Fibroblast of skin of left quadriceps (primary cell): ENCODE measurements around the gene BSN.

Source experiments
- DNase-seq, 2 experiments: peaks; one replicate each; pipeline ENCODE4 v3.0.0-alpha.2; 2013; ENCODE audit warnings: low read depth in 2 of 2

The BSN gene, protein sequence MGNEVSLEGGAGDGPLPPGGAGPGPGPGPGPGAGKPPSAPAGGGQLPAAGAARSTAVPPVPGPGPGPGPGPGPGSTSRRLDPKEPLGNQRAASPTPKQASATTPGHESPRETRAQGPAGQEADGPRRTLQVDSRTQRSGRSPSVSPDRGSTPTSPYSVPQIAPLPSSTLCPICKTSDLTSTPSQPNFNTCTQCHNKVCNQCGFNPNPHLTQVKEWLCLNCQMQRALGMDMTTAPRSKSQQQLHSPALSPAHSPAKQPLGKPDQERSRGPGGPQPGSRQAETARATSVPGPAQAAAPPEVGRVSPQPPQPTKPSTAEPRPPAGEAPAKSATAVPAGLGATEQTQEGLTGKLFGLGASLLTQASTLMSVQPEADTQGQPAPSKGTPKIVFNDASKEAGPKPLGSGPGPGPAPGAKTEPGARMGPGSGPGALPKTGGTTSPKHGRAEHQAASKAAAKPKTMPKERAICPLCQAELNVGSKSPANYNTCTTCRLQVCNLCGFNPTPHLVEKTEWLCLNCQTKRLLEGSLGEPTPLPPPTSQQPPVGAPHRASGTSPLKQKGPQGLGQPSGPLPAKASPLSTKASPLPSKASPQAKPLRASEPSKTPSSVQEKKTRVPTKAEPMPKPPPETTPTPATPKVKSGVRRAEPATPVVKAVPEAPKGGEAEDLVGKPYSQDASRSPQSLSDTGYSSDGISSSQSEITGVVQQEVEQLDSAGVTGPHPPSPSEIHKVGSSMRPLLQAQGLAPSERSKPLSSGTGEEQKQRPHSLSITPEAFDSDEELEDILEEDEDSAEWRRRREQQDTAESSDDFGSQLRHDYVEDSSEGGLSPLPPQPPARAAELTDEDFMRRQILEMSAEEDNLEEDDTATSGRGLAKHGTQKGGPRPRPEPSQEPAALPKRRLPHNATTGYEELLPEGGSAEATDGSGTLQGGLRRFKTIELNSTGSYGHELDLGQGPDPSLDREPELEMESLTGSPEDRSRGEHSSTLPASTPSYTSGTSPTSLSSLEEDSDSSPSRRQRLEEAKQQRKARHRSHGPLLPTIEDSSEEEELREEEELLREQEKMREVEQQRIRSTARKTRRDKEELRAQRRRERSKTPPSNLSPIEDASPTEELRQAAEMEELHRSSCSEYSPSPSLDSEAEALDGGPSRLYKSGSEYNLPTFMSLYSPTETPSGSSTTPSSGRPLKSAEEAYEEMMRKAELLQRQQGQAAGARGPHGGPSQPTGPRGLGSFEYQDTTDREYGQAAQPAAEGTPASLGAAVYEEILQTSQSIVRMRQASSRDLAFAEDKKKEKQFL (N-terminal part only)

DNA sequence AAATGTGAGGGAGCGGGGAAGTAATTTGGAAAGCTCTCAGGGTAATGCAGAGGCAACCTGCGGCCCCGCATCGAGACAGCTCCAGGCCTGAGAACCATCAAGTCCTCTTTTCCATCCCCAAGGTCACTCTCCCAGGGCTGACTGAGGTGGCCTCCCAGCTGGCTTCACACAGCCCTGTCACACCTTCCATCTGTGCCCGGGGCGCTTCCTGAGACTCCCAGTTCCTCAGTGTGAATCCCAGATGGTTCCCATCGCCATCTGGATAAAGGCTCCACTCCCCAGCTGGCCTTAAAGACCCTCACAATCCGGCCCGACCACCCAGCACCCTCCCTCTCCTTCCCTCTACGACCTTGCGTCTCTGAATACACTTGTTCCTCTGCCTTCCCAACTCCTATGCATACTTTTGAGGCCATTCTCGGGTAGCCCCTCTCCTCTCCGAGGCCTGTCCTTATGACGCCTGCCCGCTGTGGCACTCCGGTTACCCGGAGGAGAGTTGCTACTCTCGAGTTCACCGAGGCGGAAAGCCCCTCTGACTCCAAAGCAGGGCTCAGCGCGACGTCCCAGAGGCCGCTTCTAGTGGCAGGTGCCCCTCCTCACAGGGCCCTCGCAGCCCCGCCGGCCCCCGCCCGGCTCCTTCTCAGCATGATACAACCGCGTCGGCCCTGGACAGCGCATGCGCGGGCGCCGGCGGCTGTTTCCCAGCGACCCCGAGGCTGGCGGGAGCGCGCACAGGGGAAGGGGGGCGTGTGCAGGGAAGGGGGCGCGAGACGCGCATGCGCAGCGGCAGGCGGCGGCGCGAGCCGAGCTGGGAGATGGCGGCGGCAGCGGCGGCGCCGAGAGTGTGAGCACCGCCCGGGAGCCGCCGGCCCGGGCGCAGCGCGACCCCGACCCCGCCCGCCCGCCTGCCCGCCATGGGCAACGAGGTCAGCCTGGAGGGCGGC, at the start of gene BSN:
Gene BSN, plus strand, starts transcription at position 786 of the 941 bp plus-strand sequence. Its CDS starts 126 bp downstream, at position 912.
- peak; percentile 80 to 81 for DNase-seq

DNA sequence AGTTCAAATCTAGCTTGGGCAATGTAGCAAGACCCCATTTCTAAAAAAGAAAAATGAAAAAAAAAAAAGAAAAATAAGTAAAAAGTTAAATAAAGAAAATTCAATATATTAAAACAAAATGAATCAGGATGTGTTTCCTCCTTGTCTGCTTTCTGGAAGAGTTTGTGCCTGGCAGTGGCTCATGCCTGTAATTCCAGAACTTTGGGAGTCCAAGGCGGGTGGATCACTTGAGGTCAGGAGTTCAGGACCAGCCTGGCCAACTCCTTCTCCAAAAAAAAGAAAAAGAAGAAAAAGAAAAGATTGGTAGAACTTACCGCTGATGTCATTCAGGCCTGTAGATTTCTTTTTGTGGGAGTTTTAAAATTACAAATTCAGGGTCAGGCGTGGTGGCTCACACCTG, 47.4 kb upstream of the BSN start:
- no peak for DNase-seq

DNA sequence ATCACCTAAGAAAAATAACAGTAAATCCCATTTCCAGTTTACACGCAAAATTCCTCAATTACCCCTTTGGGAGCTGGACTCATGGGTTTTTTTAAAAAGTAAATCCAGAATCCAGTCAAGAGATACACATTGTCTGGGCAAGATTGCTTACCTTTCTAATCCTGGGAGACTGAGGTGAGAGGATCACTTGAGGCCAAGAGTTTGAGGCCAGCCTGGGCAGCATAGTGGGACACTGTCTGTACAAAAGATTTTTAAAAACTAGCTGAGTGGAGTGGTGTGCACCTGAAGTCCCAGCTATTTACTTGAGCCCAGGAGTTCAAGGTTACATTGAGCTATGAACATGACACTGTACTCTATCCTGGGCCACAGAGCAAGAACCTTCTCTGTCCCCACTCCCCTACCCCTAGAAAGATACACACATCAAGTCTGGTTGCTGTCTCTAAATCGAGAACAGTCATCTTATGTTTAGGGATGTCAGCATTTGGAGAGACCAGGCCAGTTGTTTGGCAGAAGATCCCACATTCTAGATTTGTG, 45.2 kb upstream of the BSN start:
- no peak for DNase-seq

DNA sequence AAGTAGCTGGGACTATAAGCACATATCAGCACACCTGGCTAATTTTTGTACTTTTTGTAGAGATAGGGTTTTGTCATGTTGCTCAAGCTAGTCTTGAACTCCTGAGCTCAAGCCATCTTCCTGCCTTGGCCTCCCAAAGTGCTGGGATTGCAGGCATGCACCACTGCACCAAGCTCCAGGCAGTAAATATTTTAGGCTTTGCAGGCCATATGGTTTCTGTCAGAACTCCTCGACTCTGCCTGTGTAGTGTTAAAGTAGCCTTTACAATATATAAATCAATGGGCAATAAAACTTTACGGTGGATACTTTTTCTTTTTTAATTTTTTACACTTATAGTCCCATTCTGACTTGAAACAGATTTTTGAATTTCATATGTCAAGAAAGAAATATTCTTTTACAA, 42.6 kb upstream of the BSN start:
- no peak for DNase-seq

DNA sequence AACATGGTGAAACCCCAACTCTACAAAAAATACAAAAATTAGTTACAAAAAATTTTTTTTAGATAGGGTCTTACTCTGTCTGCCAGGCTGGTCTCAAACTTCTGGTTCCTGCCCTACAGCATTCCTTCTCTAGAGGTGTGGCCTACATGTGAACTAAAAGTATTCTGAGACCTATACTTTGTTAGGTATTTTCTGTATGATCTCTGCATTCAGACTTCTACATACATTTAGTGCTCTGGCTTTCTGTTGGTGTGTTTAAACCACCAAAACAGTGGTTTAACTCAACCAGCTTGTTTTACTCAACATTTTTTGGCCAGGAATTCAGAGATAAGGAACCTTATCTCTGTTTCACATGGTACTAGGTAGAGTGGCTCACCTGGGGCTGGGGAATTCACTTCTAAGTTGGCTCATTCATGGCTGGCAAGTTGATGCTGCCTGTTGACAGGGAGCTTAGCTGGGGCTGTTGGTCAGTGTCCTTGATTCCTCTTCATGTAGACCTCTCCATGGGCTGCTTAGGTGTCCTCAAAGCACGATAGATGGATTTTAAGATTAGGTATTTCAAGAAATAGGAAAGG, 41.4 kb upstream of the BSN start:
- DNase-seq = no peak

DNA sequence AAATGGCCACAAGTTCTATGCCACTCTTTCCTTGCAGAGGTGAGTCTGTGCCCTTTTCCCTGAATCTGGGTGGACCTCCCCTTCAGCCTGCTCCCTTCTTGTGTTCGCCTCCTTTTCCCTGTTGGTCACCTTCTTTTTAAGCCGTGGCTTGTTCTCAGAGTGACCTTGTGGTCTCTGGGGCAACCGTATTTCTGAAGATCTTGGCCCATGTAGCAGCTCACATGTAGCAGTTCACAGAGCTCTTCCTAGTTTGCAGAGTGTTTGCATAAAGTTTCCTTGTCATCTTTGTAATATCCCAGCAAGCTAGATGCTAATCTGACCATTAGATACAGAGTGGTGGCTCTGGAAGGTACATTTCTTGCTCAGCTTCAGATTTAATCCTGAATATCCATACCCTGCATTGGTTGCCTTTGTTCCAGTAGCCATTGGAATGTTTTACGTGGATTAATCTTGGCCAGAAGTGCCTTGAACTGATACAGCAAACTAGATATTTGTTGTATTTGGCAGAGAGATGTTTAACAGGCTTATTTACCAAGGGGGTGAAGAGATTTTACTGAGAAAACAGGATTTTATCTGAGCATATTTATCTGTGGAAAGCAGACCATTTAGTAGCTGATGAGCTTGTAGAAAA, 40.7 kb upstream of the BSN start:
- DNase-seq = no peak

DNA sequence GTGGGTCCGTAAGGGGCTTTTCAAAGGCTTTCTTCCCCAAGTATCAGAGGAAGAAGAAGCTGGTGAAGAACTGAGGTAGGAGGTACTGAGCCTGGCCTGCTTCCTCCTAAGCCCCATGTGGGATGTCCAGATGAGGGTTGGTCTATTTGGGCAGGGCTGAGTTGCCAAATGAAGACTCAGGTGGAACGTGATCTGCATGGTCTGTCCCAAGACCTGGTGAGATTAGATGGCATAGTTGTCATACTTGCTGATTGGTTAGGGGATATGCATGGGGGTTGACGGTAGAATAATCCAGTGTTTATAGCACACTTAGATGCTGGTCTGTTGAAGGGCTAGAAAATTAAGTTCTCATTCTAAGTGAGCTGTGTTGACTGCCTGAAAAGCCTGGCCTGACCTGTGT, 36.3 kb upstream of the BSN start:
- DNase-seq = no peak

DNA sequence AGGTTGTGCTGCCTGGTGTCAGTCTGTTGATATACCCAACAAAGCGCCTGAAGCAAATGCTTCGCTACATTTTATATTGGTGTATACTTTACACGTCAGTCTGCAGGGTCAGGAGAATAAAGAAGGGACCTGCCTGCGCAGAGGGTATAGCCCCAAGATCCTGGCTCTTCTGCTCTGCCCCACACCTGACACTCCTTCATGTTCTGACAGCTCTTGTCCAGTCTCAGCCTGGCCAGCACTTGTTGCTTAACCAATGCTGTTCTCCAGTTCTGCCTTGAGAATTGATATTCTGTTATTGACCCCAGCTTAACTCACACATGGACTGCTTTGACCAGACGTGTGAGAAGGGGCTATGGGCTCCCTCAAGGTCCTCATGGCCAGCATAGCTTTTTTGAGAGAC, 35.8 kb upstream of the BSN start:
- DNase-seq = no peak

DNA sequence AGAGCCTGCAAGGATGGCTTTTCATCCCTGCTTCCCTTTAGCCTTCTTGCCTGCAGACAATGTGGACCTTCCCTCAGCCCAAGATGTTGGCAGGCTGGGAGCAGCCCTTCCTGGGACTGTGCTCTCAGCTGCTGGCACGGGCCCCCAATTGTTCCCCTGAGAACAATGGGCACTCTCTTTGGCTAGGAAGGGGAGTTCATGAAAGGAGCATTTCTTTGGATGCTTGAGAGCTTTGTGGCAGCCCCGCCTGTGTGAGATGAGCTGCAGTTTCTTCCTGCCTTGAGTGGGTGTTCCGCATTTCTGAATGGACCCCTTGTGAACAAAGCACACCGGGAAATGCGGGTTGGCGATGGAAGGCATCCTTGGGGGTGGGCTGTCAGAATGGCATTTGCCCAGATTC, 35.0 kb upstream of the BSN start:
- no peak for DNase-seq

DNA sequence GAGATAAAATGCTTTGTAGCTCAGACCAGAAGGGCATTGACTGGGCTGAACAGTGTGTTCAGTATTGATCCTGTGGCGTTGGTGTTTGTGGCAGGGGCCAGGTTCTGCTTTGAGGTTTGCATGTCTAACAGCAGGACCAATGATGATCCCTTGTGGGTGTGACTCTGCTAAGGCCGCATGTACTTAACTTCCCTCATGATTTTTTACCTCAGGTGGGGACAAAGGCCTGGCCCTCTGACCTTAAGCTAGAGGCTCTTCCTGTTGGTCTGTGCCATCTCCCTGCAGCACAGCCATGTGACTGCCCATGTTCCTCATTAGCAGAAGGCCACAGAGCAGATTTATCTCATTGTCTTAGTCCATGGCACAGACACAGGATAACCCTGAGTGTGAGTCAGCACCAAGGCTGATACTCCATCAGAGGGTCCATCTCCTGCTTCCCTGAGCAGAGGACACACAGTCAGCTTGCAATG, 34.3 kb upstream of the BSN start:
- no peak for DNase-seq

DNA sequence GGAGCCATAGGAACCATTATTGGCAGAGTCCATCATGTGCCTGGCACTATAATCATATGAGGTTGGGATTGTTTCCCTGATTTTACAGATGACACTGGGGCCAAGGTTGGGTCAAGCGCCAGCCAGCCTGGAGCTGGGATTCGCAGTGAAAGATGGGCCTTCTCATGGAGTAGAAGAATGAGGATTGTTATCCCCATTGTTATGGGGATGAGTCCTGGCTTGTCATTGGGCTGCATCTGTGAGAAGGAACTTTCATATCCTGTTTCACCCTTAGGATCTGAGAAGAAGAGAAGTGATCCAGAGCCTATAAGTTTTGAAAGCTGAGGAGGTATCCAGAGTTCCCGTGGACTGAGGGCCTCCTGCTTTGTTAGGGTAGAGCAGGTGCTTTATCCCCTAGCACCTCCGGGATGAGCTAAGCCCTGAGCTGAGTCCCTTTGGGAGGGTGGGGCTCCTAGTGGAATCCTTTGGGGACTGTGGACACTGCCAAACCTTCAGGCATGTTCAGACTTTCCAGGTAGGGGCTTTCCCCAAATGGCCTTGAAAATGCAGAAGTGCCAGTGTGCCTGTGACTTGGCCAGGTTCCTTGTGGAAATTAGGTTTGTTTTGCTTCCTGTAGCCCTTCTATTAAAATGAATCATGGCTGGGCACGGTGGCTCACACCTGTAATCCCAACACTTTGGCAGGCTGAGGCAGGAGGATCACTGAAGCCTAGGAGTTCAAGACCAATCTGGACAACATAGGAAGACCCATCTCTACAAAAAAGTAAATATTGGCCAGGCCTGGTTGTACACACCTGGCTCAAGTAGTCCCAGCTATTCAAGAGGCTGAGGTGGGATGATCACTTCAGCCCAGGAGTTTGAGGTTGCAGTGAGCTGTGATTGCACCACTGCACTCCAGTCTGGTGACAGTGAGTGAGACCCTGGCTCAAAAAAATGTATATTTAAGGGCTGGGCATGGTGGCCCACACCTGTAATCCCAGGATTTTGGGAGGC, 30.2 kb upstream of the BSN start:
- no peak for DNase-seq

DNA sequence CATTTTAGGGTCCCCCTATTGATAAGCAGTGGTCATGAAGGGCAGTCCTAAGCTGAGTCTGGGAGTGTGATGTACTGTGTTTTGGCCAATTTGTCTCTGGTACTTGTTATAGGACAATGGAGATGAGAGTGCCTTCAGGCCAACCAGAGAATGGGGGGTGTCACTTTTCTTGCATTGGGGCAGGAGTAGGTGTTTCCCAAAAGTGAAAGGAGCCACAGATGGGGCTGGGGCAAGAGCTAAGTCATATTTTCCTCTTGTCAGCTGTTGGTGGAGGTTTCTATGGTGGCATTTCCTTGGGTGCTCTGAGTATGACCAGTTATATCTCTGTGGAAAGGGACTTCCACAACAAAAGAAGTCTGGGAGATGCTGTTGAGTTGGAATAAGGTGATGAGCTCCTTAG, 24.7 kb upstream of the BSN start:
- no peak for DNase-seq

DNA sequence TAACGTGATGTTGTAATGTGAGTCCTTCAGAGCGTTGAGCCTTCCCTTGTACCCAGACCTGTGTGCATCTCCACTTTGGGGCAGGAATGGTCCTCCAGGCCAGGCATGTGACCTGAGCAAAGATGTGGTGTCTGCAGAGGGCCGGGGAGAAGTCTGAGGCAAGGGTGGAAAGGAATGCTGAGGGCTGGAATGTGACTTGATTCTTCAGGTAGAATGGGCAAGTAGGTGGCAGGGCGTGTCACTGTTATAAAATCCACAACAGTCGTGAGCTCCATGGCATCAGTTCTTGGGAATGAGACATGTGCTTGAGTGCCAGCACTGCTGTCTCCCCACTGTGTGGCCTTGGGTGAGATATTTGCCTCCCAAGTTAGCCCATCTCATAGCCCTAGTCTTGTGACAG, 24.0 kb upstream of the BSN start:
- no peak for DNase-seq

DNA sequence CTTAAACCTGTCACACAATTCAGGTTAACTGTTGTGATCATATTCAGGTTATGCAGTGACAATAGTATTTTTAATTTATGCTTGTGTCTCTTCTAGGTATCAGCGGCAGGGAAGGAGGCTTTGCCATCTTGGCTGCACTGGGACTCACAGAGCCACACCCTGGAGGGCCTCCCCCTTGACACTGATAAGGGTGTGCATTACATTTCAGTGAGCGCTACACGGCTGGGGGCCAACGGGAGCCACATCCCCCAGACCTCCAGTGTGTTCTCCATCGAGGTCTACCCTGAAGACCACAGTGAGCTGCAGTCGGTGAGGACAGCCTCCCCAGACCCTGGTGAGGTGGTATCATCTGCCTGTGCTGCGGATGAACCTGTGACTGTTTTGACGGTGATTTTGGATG, 23.6 kb upstream of the BSN start:
- DNase-seq = no peak

DNA sequence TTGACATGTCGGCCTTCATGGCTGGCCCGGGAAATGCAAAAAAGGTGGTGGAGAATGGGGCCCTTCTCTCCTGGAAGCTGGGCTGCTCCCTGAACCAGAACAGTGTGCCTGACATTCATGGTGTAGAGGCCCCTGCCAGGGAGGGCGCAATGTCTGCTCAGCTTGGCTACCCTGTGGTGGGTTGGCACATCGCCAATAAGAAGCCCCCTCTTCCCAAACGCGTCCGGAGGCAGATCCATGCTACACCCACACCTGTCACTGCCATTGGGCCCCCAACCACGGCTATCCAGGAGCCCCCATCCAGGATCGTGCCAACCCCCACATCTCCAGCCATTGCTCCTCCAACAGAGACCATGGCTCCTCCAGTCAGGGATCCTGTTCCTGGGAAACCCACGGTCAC, 23.1 kb upstream of the BSN start:
- no peak for DNase-seq

DNA sequence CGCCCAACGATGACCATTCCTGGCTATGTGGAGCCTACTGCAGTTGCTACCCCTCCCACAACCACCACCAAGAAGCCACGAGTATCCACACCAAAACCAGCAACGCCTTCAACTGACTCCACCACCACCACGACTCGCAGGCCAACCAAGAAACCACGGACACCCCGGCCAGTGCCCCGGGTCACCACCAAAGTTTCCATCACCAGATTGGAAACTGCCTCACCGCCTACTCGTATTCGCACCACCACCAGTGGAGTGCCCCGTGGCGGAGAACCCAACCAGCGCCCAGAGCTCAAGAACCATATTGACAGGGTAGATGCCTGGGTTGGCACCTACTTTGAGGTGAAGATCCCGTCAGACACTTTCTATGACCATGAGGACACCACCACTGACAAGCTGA, 22.6 kb upstream of the BSN start:
- DNase-seq = no peak

DNA sequence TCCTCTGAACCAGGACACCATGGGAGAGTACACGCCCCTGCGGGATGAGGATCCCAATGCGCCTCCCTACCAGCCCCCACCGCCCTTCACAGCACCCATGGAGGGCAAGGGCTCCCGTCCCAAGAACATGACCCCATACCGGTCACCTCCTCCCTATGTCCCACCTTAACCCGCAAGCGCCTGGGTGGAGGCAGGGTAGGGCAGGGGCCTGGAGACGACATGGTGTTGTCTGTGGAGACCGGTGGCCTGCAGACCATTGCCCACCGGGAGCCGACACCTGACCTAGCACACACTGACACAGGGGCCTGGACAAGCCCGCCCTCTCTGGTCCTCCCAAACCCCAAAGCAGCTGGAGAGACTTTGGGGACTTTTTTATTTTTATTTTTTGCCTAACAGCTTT, 21.2 kb upstream of the BSN start:
- DNase-seq = no peak

DNA sequence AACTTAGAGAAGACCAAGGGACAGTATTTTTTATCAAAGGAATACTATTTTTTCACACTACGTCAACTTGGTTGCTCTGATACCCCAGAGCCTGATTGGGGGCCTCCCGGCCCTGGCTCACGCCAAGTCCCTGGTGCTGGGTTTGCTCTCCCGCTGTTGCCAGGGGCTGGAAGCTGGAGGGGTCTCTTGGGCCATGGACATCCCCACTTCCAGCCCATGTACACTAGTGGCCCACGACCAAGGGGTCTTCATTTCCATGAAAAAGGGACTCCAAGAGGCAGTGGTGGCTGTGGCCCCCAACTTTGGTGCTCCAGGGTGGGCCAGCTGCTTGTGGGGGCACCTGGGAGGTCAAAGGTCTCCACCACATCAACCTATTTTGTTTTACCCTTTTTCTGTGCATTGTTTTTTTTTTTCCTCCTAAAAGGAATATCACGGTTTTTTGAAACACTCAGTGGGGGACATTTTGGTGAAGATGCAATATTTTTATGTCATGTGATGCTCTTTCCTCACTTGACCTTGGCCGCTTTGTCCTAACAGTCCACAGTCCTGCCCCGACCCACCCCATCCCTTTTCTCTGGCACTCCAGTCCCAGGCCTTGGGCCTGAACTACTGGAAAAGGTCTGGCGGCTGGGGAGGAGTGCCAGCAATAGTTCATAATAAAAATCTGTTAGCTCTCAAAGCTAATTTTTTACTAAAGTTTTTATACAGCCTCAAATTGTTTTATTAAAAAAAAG, 20.3 kb upstream of the BSN start:
- DNase-seq = no peak
